C4-2B (cell line): ENCODE measurements around the gene EMILIN3.

Experiments
- CTCF ChIP-seq: fragments of 450-650 bp; conservative IDR thresholded peaks from 2 replicates; pipeline ENCODE4 v1.5.1; 2017; ENCODE audit warnings: mild to moderate bottlenecking
- ZFX ChIP-seq: fragments of 450-650 bp; IDR thresholded peaks from 2 replicates; pipeline ENCODE4 v1.6.1; 2017

GRCh38 chr20:41370176-41370575 lies 3.6 kb upstream of the EMILIN3 start:
- no peak for TF ChIP-seq CTCF
- TF ChIP-seq ZFX = no peak
